ENCODE results near the gene TCF12.

Gene TCF12

GRCh38 chr15:56918046-56918938, at the start of gene TCF12:
Gene TCF12, plus strand, starts transcription at chr15:56918644. Its CDS starts 1,270 bp downstream, at chr15:56919914.
- DNase-seq (ENCODE audit: low spot score) = peak; percentile 86

GRCh38 chr15:56869573-56869972, 48.9 kb upstream of the TCF12 start:
- DNase-seq (ENCODE audit: low spot score) = no peak

DNA sequence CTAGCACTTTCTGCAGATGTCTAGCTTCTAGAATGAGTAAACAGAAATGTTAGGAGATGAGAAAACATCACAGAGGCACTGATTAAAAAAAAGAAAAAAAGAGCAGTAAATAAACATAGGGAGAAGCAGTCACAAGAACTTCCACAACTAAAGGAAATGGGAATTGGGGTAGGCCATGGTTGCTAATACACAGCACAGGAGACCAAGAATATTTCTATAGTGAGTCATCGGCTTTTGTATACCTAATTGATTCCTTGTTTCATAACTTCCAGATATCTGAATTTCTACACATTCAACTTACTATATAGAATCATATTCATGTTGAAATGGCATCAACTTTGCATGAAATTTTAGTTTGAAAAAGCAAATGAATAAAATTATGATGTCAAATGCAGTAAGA, 47.3 kb upstream of the TCF12 start:
- peak; percentile 65 for DNase-seq (ENCODE audit: low spot score)

- DNase-seq (ENCODE audit: low spot score) = no peak
These were observed 46.6 kb upstream of the TCF12 start for GRCh38 chr15:56871867-56872266.

GRCh38 chr15:56877255-56877970, 41.0 kb upstream of the TCF12 start:
- DNase-seq (ENCODE audit: low spot score) = no peak

DNA sequence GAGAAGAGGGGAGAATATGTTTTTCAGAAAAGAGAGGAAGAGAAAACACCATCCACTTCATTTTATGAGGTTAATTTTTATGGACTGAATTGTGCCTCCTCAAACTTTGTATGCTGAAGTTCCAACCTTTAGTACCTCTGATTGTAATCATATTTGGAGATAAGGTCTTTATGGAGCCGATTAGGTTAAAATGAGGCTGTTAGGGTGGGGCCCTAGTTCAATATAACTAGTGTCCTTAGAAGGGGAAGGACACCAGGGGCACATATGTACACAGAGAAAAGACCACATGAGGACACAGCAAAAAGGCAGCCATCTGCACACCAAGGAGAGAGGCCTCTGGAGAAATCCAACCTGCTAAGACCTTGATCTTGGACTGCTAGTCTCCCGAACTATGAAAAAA, 38.9 kb upstream of the TCF12 start:
- DNase-seq (ENCODE audit: low spot score) = no peak

DNA sequence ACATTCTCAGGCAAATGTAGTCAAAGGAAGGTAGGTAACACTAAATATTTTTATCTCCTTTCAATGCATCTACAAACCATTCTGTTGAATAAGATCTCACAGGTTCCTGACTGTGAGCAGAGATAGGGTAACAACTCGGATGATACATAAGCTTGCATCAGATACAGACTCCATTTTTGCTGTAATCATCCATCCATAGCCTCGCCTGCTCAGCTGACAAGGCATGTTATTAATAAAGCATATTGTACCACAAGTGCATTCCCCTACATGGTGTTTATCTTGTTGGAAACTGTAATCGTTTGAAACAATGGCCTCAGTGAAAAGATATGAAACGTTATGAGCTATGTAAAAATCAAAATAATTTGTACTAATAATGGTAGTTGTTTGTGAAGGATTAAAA, 35.4 kb upstream of the TCF12 start:
- DNase-seq (ENCODE audit: low spot score) = no peak

- no peak for DNase-seq (ENCODE audit: low spot score)
These were observed 32.0 kb upstream of the TCF12 start for GRCh38 chr15:56886363-56886931.

- DNase-seq (ENCODE audit: low spot score) = peak; percentile 88
These were observed 31.3 kb upstream of the TCF12 start for GRCh38 chr15:56886932-56887781.

DNA sequence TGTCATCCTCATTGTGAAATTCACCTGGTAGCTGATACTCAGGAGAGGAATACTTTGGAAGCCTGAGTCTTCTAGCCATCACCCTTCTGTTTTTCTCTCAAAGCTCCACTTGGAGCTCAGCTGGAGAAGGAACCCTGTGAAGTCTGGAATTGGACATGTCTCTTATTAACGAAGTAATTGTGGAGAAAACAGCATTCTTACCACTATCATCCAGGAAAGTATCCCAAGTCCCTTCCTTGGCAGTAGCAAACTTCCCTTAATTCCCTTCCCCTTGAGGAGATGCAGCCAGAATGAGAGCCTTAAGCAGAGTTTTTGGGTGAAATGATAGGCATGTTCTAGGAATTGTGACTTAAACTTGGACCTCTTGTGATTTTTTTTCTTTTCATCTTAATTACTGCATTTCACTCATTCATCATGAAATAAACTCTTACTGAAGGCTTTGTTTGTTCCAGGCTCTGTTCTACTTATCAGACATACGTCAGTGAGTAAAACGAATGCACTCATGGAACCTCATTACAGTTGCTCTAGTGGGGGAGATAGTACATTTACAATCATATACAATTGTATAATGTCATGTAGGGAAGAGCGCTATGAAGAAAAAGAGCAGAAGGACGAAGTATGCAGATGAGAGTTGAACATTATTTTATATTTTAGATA, 30.5 kb upstream of the TCF12 start:
- DNase-seq (ENCODE audit: low spot score) = no peak

GRCh38 chr15:56890038-56890437, 28.4 kb upstream of the TCF12 start:
- no peak for DNase-seq (ENCODE audit: low spot score)

GRCh38 chr15:56891852-56892440, 26.5 kb upstream of the TCF12 start:
- no peak for DNase-seq (ENCODE audit: low spot score)

GRCh38 chr15:56892659-56893363, 25.6 kb upstream of the TCF12 start:
- DNase-seq (ENCODE audit: low spot score) = no peak

DNA sequence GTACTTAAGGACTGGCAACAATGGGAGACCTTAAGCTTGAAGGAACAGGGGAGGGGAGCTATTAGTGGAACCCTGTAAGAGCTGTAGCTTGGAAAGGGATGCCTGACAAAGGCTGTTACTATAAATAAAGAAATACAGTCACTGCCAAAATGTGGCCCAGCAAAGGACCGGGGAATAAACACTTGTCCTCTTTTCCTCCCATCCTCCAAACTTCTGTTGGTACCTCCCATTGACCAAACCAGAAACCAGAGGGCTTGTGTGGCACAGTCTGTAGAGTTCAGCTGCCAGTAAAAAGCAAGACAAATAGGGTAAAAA, 25.1 kb upstream of the TCF12 start:
- no peak for DNase-seq (ENCODE audit: low spot score)

GRCh38 chr15:56894601-56895000, 23.8 kb upstream of the TCF12 start:
- no peak for DNase-seq (ENCODE audit: low spot score)

DNA sequence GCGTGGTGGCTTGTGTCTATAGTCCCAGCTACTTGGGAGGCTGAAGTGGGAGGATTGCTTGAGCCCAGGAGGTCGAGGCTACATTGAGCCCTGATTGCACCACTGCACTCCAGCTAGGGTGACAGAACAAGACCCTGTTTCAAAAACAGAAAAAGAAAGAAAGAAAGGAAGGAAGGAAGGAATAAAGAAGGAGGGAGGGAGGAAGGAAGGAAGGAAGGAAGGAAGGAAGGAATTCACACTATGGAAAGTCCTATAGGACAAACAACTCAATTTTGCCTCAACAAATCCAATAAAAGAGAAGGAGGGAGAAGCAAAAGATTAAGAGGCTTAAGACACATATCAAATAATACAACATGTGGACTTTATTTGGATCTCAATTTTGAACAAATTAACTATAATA, 16.5 kb upstream of the TCF12 start:
- DNase-seq (ENCODE audit: low spot score) = no peak

GRCh38 chr15:56906766-56907165, 11.7 kb upstream of the TCF12 start:
- no peak for DNase-seq (ENCODE audit: low spot score)

DNA sequence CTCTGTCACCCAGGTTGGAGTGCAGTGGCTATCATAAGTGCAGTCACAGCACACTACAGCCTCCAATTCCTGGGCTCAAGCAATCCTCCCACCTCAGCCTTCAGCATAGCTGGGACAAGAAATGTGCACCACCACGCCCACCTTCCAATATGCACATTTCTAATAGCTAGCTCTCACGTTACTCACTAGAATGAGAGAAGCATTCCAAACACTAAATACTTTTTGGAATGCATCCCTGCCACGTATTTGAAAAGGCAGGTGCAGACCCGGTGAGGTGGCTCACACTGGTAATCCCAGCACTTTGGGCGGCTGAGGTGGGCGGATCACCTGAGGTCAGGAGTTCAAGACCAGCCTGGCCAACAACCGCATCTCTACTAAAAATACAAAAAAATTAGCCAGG, 7.6 kb upstream of the TCF12 start:
- no peak for DNase-seq (ENCODE audit: low spot score)

DNA sequence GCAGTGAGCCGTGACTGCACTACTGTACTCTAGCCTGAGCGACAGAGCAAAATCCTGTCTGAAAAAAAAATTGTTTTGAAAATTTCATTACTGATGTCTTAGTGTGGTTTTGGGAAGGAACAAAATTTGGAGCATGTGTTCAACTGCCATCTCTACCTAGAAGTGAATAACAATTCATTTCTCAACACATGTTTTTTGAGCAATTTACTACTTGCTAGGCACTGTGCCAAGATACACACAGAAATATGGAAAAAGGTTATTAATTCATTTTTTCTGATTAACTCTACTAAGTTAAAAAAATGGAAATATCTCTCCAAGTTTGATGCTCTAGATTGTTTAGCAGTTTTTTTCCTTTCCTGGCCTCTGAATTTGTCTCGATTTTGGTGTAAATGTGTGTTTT, 5.2 kb upstream of the TCF12 start:
- DNase-seq (ENCODE audit: low spot score) = no peak

GRCh38 chr15:56913670-56914069, 4.8 kb upstream of the TCF12 start:
- DNase-seq (ENCODE audit: low spot score) = no peak

DNA sequence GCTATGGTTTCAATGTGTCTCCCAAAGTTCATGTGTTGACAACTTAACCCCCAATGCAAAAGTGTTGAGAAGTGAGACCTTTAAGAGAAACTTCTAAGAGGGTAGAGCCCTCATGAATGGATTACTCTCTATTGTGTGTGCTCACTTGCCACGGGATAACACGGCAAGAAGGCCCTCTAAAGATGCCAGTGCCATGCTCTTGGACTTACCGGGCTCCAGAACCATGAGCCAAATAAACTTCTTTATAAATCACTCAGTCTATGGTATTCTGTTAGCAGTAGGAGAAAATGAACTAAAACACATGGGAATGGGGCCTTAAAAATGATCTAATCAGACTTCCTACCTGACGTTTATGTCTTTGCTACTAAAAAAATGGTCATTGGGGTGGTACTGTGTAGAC, 2.6 kb upstream of the TCF12 start:
- DNase-seq (ENCODE audit: low spot score) = no peak
